Prostate gland (tissue), 2 donors: Measurements from ENCODE around the gene TPST1. TPM values are rescaled to one million over a fixed set of nuclear protein-coding genes. Genes with fewer than 3 reads are reported as not detected.

Experiments
- DNase-seq: peaks from one replicate; pipeline ENCODE4 v3.0.0-alpha.2; 2019; ENCODE audit warnings: low spot score
- H3K27ac ChIP-seq, 2 donors: fragments of 200-600 bp; sonication (generic); 2 replicates each; pipeline ENCODE4 v1.5.1; 2017 to 2019
- H3K27me3 ChIP-seq: fragments of 200-600 bp; sonication (generic); replicated peaks from 2 replicates; pipeline ENCODE4 v1.5.1; 2019; ENCODE audit not compliant: insufficient read depth
- H3K36me3 ChIP-seq, 2 donors: fragments of 200-600 bp; sonication (generic); 1 replicate in 1 of 2; 2 replicates in 1 of 2; pipeline versions ENCODE4 v1.5.1 to v1.8.1; 2017 to 2019
- H3K4me1 ChIP-seq: fragments of 200-600 bp; sonication (generic); replicated peaks from 2 replicates; pipeline ENCODE4 v1.5.1; 2019
- H3K4me3 ChIP-seq, 2 donors: fragments of 200-600 bp; sonication (generic); 2 replicates each; pipeline ENCODE4 v1.5.1; 2017 to 2019
- H3K9me3 ChIP-seq: fragments of 200-600 bp; sonication (generic); 2 replicates; pipeline ENCODE4 v1.5.1; 2017
- POLR2A ChIP-seq: fragments of 450-650 bp; IDR thresholded peaks from one replicate; pipeline ENCODE4 v1.6.1; 2016; ENCODE audit warnings: antibody characterized with exemption, mild to moderate bottlenecking
- POLR2AphosphoS5 ChIP-seq: sonication (generic); formaldehyde crosslinking; IDR thresholded peaks from one replicate; pipeline ENCODE4 v1.6.1; 2017; ENCODE audit warnings: antibody characterized with exemption
- WGBS: methylation state at CpG from one replicate; pipeline ENCODE4 v1.1.5; 2018; 5-methylcytosine and 5-hydroxymethylcytosine counted together
- intact Hi-C: fragments of 100-400 bp; cut with DNase I; formaldehyde crosslinking; loops from one replicate; pipeline ENCODE4 v1.14.2; 2022
- total RNA-seq, 2 donors: library from RNA; depleted of rRNA; stranded (reverse); fragments of >200 nt; gene quantifications; one replicate each; pipeline ENCODE4 v1.1.0, GENCODE V29; 2016
- TF ChIP-seq, protein P1 (sequence below), 4 experiments: fragments of 200-600 bp in 2 of 4; fragments of 450-650 bp in 2 of 4; sonication (generic) in 2 of 4; IDR thresholded peaks; 1 replicate in 3 of 4; 2 replicates in 1 of 4; pipeline ENCODE4 v1.5.1; 2016 to 2019; ENCODE audit warnings: antibody characterized with exemption in 4 of 4, mild to moderate bottlenecking in 2 of 4, moderate library complexity in 2 of 4

Gene TPST1
- total RNA-seq, 2 donors from 2014 or later, result 9.9 to 21.4 TPM

DNA sequence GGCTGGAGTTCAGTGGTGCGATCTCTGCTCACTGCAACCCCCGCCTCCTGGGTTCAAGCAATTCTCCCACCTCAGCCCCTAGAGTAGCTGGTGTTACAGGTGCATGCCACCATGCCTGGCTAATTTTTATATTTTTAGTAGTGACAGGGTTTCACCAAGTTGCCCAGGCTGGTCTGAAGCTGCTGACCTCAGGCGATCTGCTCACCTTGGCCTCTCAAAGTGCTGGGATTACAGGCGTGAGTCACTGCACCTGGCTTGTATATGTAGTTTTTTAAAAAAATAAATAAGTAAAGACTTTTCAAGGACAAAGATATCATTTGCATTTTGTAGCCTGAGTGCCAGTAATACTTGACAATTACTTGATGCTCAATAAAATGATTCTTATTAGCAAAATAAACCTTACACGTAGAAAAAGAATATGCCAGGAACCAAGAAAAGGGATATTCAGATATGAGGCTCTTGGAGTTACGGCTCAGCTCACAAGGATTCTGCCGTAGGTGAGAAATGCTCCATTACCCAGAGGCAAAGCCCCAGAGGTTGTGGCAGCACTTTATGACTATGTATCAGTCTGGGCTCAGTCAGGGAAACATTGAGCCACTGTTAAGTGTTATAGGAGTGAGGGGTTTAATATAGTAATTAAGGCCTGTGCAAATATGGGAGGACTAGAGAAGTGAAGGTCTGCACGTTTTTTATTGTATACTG, 98.5 kb downstream of the TPST1 start:
- TF ChIP-seq POLR2A (no peak), POLR2AphosphoS5 (no peak)
- TF ChIP-seq, protein P1, sequence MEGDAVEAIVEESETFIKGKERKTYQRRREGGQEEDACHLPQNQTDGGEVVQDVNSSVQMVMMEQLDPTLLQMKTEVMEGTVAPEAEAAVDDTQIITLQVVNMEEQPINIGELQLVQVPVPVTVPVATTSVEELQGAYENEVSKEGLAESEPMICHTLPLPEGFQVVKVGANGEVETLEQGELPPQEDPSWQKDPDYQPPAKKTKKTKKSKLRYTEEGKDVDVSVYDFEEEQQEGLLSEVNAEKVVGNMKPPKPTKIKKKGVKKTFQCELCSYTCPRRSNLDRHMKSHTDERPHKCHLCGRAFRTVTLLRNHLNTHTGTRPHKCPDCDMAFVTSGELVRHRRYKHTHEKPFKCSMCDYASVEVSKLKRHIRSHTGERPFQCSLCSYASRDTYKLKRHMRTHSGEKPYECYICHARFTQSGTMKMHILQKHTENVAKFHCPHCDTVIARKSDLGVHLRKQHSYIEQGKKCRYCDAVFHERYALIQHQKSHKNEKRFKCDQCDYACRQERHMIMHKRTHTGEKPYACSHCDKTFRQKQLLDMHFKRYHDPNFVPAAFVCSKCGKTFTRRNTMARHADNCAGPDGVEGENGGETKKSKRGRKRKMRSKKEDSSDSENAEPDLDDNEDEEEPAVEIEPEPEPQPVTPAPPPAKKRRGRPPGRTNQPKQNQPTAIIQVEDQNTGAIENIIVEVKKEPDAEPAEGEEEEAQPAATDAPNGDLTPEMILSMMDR (IDR thresholded peaks at IDR 0.05), result no peak
- Histone ChIP-seq H3K36me3 (no peaks in the 10 kb centered on the region), H3K27ac (no peak overlapping the region), H3K4me1 (no peaks in the 10 kb centered on the region), H3K9me3 (no peaks in the 10 kb centered on the region), H3K27me3 (no peaks in the 10 kb centered on the region), H3K4me3 (no peak overlapping the region)
- 83% methylated on average over 8 of the region's 8 CpGs for WGBS
- intact Hi-C loops, result no loop called here
- DNase-seq, result no peak

DNA sequence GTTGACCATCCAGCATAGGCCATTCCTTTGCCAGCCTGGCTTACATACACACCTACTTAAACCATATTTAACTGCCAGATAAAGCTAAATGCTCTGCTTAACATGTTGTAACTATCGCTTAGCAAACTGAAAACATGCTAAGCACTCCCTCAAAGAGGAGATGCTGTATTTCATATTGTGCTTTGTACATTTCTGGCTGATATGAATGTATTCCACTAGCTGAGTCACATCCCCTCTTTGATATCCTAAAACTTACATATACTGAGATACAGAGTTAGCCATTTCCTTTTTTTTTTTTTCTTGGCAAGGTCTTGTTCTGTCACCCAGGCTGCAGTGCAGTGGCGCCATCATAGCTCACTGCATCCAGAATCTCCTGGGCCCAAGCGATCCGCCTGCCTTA, 99.4 kb downstream of the TPST1 start:
- WGBS, result 97% methylated on average over 4 of the region's 4 CpGs
- no peak for DNase-seq
- no peak overlapping the region for H3K27ac ChIP-seq

DNA sequence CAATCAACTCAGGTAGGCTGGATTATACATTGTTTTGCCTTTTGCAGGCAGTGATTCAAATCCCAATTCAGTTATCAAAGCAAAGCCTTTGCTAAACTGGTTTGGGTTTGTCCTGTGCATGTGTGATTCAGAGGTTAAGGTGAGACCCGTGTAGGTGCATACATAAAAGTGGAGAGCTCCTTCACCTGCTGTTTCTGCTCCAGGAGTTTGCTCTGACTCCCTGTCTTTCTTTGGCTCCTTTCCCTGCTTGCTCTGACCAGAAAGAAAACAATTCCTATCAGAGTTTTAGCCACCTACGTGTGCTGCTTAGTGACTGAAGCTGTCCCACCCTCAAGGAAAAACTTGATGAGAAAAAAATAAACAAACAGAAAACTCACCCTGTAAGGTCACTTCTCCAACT, 101.1 kb downstream of the TPST1 start:
- TF ChIP-seq POLR2AphosphoS5, result no peak
- TF ChIP-seq, protein P1 (IDR thresholded peaks at IDR 0.05), result no peak
- no peak for TF ChIP-seq POLR2A
- Histone ChIP-seq H3K36me3 (no peaks in the 10 kb centered on the region), H3K27ac (no peak overlapping the region), H3K4me3 (no peak overlapping the region), H3K9me3 (no peaks in the 10 kb centered on the region), H3K4me1 (no peaks in the 10 kb centered on the region), H3K27me3 (no peaks in the 10 kb centered on the region)
- intact Hi-C loops, result no loop called here
- 35% methylated on average over 2 of the region's 2 CpGs for WGBS
- no peak for DNase-seq

More for the DNA sequence above, 99.4 kb downstream of the TPST1 start:
- Histone ChIP-seq H3K9me3 (no peaks in the 10 kb centered on the region), H3K36me3 (no peaks in the 10 kb centered on the region), H3K4me3 (no peak overlapping the region), H3K4me1 (no peaks in the 10 kb centered on the region), H3K27me3 (no peaks in the 10 kb centered on the region)
- intact Hi-C loops, result no loop called here
- TF ChIP-seq POLR2A (no peak), POLR2AphosphoS5 (no peak)
- TF ChIP-seq, protein P1 (IDR thresholded peaks at IDR 0.05), result no peak

DNA sequence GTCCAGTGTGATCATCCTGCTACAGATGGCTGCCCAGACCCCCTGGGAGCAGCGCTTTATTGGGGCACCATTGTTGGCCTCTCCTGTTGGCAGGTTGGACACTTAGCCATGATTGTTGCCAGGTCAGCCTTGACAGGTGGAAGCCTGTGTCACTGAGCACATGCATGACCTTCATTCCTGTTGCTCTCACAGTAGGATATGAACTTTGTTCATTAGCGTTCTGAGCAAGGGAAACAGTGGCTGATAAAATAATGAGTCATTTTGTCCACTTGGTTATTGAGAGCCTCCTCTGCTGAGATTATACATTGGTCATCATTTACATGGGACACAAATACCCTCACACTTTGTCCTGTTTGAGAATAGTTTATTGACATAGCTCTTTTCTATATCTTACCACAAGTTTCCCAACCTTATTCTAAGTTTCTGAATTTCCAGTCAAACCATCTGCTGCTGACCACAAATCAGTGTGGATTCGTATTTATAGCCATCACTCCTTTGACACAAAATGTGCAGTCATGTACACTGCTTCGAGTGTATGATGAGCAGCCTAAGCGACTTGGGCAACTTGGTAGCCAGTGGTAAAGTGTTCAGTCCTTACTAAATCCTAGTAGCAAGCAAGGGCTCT, 102.6 kb downstream of the TPST1 start:
- Histone ChIP-seq H3K4me1 (no peaks in the 10 kb centered on the region), H3K9me3 (no peaks in the 10 kb centered on the region), H3K4me3 (no peak overlapping the region), H3K27ac (no peak overlapping the region), H3K27me3 (no peaks in the 10 kb centered on the region), H3K36me3 (no peaks in the 10 kb centered on the region)
- intact Hi-C loops, result no loop called here
- DNase-seq, result no peak
- 82% methylated on average over 5 of the region's 5 CpGs for WGBS
- TF ChIP-seq POLR2AphosphoS5 (no peak), POLR2A (no peak)

DNA sequence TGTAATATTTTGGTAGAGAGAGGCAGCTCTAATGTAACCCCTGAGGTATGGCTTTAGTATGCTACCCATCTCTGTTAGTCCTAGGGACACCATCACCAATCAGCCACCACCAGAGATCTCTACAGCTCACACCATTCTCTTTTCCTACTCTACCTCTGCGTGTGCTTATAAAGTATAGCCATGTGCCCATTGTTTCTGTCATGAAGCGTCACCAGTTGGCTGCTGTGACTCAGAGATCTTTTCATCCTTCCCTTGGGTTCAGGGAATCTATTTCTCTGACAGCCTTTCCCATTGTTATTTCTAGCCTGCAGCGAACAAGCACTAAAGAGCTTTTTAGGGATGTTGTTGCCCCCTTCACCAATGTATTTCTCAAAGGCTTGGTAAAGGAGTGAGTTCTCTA, 103.3 kb downstream of the TPST1 start:
- H3K36me3 ChIP-seq, result no peaks in the 10 kb centered on the region
- no peaks in the 10 kb centered on the region for H3K9me3 ChIP-seq
- no peak overlapping the region for H3K27ac ChIP-seq
- WGBS, result 99% methylated on average over 3 of the region's 3 CpGs
- intact Hi-C loops, result no loop called here
- no peak for DNase-seq
- H3K4me3 ChIP-seq, result no peak overlapping the region
- H3K27me3 ChIP-seq, result no peaks in the 10 kb centered on the region
- H3K4me1 ChIP-seq, result no peaks in the 10 kb centered on the region
- TF ChIP-seq POLR2A (no peak), POLR2AphosphoS5 (no peak)
- TF ChIP-seq, protein P1 (IDR thresholded peaks at IDR 0.05), result no peak
